ENCODE results near the gene ELOVL5.
"Not testable (repeated sequence)": the region's sequence is repeated elsewhere in the genome, so short reads cannot be mapped to it uniquely, and the experiment has no call there.

The ELOVL5 gene

GRCh38 chr6:53305506-53306005 lies 43.2 kb downstream of the ELOVL5 start:
- DNase-seq (ENCODE audit: low read depth in 2 of 2), result not testable (repeated sequence)

GRCh38 chr6:53304953-53305352 lies 43.8 kb downstream of the ELOVL5 start:
- DNase-seq (ENCODE audit: low read depth in 2 of 2), result not testable (repeated sequence)

- DNase-seq (ENCODE audit: low read depth in 2 of 2), result no peak
These were observed 45.9 kb downstream of the ELOVL5 start for GRCh38 chr6:53302678-53303360.

- no peak for DNase-seq (ENCODE audit: low read depth in 2 of 2)
These were observed 46.8 kb downstream of the ELOVL5 start for GRCh38 chr6:53301801-53302537.

GRCh38 chr6:53300656-53301551 lies 47.8 kb downstream of the ELOVL5 start:
- no peak for DNase-seq (ENCODE audit: low read depth in 2 of 2)

GRCh38 chr6:53299331-53300005 lies 49.3 kb downstream of the ELOVL5 start:
- DNase-seq (ENCODE audit: low read depth in 2 of 2), result no peak

- no peak for DNase-seq (ENCODE audit: low read depth in 2 of 2)
These were observed 51.7 kb downstream of the ELOVL5 start for GRCh38 chr6:53297004-53297403.

GRCh38 chr6:53295176-53295575 lies 53.6 kb downstream of the ELOVL5 start:
- no peak for DNase-seq (ENCODE audit: low read depth in 2 of 2)

GRCh38 chr6:53294611-53295010 lies 54.1 kb downstream of the ELOVL5 start:
- no peak for DNase-seq (ENCODE audit: low read depth in 2 of 2)

- no peak for DNase-seq (ENCODE audit: low read depth in 2 of 2)
These were observed 54.7 kb downstream of the ELOVL5 start for GRCh38 chr6:53294095-53294494.

- no peak for DNase-seq (ENCODE audit: low read depth in 2 of 2)
These were observed 55.1 kb downstream of the ELOVL5 start for GRCh38 chr6:53293691-53294090.

- DNase-seq (ENCODE audit: low read depth in 2 of 2), result no peak
These were observed 57.9 kb downstream of the ELOVL5 start for GRCh38 chr6:53290537-53291510.

- no peak for DNase-seq (ENCODE audit: low read depth in 2 of 2)
These were observed 61.2 kb downstream of the ELOVL5 start for GRCh38 chr6:53287336-53288225.

- DNase-seq (ENCODE audit: low read depth in 2 of 2), result peak in 1 of 2 donors; percentile 16
These were observed 63.8 kb downstream of the ELOVL5 start for GRCh38 chr6:53284901-53285300.

- no peak for DNase-seq (ENCODE audit: low read depth in 2 of 2)
These were observed 66.0 kb downstream of the ELOVL5 start for GRCh38 chr6:53282741-53283140.

GRCh38 chr6:53282234-53282633 lies 66.5 kb downstream of the ELOVL5 start:
- no peak for DNase-seq (ENCODE audit: low read depth in 2 of 2)

- no peak for DNase-seq (ENCODE audit: low read depth in 2 of 2)
These were observed 67.1 kb downstream of the ELOVL5 start for GRCh38 chr6:53281518-53282215.

GRCh38 chr6:53280207-53280606 lies 68.5 kb downstream of the ELOVL5 start:
- DNase-seq (ENCODE audit: low read depth in 2 of 2), result no peak

GRCh38 chr6:53279293-53279692 lies 69.5 kb downstream of the ELOVL5 start:
- DNase-seq (ENCODE audit: low read depth in 2 of 2), result no peak

All from stimulated activated CD4-positive, alpha-beta T cell treated with anti-CD3 and anti-CD28 coated beads, Interleukin-4, amount 100 ng/mL, for 48 hours (primary cell).